Gastrocnemius medialis (tissue), 4 donors: Measurements from ENCODE around the gene UPF1. TPM values are rescaled to one million over a fixed set of nuclear protein-coding genes. Genes with fewer than 3 reads are reported as not detected.

Source experiments
- ATAC-seq, 2 donors: fragments of 150-250 bp; one replicate each; pipeline ENCODE4 v1.9.1; 2016
- DNase-seq, 2 donors: peaks; one replicate each; pipeline ENCODE4 v3.0.0-alpha.2; 2019
- H3K27ac ChIP-seq, 4 donors: fragments of 200-600 bp; sonication (generic); 1 replicate in 1 of 4; 2 replicates in 3 of 4; pipeline ENCODE4 v1.5.1; 2016 to 2018; ENCODE audit warnings: mild to moderate bottlenecking in 2 of 4, moderate library complexity in 1 of 4
- H3K27me3 ChIP-seq, 3 donors: fragments of 200-600 bp; sonication (generic) in 2 of 3; 1 replicate in 1 of 3; 2 replicates in 2 of 3; pipeline versions ENCODE4 v1.5.1 to v1.6.0; 2016 to 2019; ENCODE audit warnings: mild to moderate bottlenecking in 1 of 3, moderate library complexity in 1 of 3
- H3K36me3 ChIP-seq, 2 donors: fragments of 200-600 bp; sonication (generic) in 1 of 2; one replicate each; pipeline ENCODE4 v1.5.1; 2017 to 2018
- H3K4me1 ChIP-seq, 2 donors: fragments of 200-600 bp; sonication (generic) in 1 of 2; one replicate each; pipeline ENCODE4 v1.5.1; 2016 to 2017; ENCODE audit warnings: mild to moderate bottlenecking in 2 of 2
- H3K4me3 ChIP-seq, 4 donors: fragments of 200-600 bp; sonication (generic) in 3 of 4; 1 replicate in 1 of 4; 2 replicates in 3 of 4; pipeline ENCODE4 v1.5.1; 2016 to 2019; ENCODE audit warnings: mild to moderate bottlenecking in 2 of 4
- H3K9me3 ChIP-seq, 3 donors: fragments of 200-600 bp; sonication (generic) in 2 of 3; 1 replicate in 1 of 3; 2 replicates in 2 of 3; pipeline ENCODE4 v1.5.1; 2016 to 2019
- POLR2A ChIP-seq, 2 donors: fragments of 450-650 bp; IDR thresholded peaks; one replicate each; pipeline ENCODE4 v1.6.1; 2017; ENCODE audit warnings: antibody characterized with exemption in 2 of 2, mild to moderate bottlenecking in 2 of 2, moderate library complexity in 2 of 2
- in situ Hi-C, 4 donors: fragments of 200-750 bp; cut with MboI; loops; one replicate each; pipeline versions ENCODE4 v1.15.0 to v1.8.0; 2017; ENCODE audit warnings: low sequenced_read_pairs in 4 of 4
- intact Hi-C: fragments of 100-400 bp; cut with DNase I; formaldehyde crosslinking; loops from one replicate; pipeline ENCODE4 v1.15.1; 2023; ENCODE audit warnings: low total_unique reads
- total RNA-seq, 4 donors: library from RNA; depleted of rRNA; stranded (reverse); fragments of >200 nt; gene quantifications; one replicate each; pipeline versions ENCODE4 v1.1.0 to v1.2.3, GENCODE V29; 2016
- TF ChIP-seq, protein P1 (sequence below), 5 experiments: fragments of 450-650 bp in 3 of 5; fragments of 200-600 bp in 2 of 5; sonication (generic) in 2 of 5; IDR thresholded peaks in 4 of 5; conservative IDR thresholded peaks in 1 of 5; 1 replicate in 4 of 5; 2 replicates in 1 of 5; pipeline ENCODE4 v1.5.1; 2016 to 2019; ENCODE audit warnings: antibody characterized with exemption in 5 of 5, mild to moderate bottlenecking in 3 of 5, moderate library complexity in 3 of 5

Gene UPF1
- total RNA-seq, 4 donors from 2014 or later, result 26.0 to 64.9 (median 46.4) TPM

DNA sequence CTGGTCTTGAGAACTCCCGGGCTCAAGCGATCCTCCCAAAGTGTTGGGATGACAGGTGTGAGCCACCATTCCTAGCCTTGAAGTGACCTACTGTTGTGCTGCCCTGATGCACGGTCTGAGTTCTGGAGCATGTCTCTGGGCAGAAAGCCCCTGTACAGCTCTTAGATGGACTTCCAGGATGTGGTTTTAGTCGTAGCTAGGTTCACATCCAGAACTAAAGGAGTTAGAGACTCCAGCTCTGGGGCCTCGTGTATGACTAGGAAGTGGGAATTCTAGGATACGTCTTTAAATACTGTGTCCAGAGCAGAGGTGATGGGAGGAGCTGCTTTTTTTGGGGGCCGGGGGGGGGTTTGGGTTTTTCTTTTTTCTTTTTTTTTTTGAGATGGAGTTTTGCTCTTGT lies 12.2 kb downstream of the UPF1 start:
- DNase-seq, result no peak
- Histone ChIP-seq H3K27me3 (no peaks in the 10 kb centered on the region), H3K4me3 (no peak overlapping the region), H3K4me1 (peaks cover 62 to 66% of the 10 kb centered on the region in 2 donors), H3K9me3 (no peaks in the 10 kb centered on the region), H3K36me3 (no peaks in the 10 kb centered on the region), H3K27ac (no peak overlapping the region)
- intact Hi-C loops, result no loop called here
- in situ Hi-C loops, result loop anchor here in 3 of 4 donors (10.0 to 25.0 kb wide), 4 partner anchors 249 to 389 kb away; partner anchors contain the start of gene REX1BD (in 1 of the 3)
- ATAC-seq, result no peak
- no peak for TF ChIP-seq POLR2A (IDR thresholded peaks at IDR 0.05)
- TF ChIP-seq, protein P1, sequence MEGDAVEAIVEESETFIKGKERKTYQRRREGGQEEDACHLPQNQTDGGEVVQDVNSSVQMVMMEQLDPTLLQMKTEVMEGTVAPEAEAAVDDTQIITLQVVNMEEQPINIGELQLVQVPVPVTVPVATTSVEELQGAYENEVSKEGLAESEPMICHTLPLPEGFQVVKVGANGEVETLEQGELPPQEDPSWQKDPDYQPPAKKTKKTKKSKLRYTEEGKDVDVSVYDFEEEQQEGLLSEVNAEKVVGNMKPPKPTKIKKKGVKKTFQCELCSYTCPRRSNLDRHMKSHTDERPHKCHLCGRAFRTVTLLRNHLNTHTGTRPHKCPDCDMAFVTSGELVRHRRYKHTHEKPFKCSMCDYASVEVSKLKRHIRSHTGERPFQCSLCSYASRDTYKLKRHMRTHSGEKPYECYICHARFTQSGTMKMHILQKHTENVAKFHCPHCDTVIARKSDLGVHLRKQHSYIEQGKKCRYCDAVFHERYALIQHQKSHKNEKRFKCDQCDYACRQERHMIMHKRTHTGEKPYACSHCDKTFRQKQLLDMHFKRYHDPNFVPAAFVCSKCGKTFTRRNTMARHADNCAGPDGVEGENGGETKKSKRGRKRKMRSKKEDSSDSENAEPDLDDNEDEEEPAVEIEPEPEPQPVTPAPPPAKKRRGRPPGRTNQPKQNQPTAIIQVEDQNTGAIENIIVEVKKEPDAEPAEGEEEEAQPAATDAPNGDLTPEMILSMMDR (IDR thresholded peaks at IDR 0.05 in 4 of 5, conservative IDR thresholded peaks at IDR 0.05 in 1 of 5), result no peak

DNA sequence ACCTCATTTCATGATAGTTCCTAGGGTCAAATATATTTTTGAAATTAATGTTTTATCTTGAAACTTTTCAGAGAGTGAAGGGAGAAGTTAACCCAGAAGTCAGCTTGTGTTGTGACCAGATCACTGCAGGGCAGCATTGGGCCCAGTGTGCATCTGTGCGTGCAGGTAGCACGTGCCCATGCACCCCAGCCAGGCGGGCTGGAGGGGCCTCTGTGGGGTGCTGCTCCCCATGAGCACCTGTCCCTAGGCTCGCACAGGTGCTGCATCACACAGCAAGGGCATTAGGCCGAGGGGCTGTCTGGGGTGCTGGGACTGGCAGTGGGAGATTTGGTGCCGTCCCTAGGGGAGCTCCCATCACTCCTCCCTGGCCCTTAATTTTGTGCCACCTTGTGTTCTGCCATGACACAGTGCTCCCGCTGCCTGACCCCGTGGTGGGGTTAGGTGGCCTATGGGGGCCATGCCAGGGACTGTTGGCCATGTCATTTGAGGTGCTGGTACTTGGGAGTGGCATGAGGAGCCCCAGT lies 13.1 kb downstream of the UPF1 start:
- Histone ChIP-seq H3K4me3 (no peak overlapping the region), H3K36me3 (no peaks in the 10 kb centered on the region), H3K9me3 (no peaks in the 10 kb centered on the region), H3K4me1 (peaks cover 62 to 66% of the 10 kb centered on the region in 2 donors), H3K27ac (no peak overlapping the region), H3K27me3 (no peaks in the 10 kb centered on the region)
- DNase-seq, result no peak
- intact Hi-C loops, result loop anchor here (5.0 kb wide), 2 partner anchors 83 to 393 kb away; no protein-coding TSS in a partner anchor
- in situ Hi-C loops, result loop anchor here in 3 of 4 donors (10.0 to 25.0 kb wide), 4 partner anchors 250 to 390 kb away; partner anchors contain the start of gene REX1BD (in 1 of the 3)
- TF ChIP-seq, protein P1 (IDR thresholded peaks at IDR 0.05 in 4 of 5, conservative IDR thresholded peaks at IDR 0.05 in 1 of 5), result no peak
- no peak for TF ChIP-seq POLR2A (IDR thresholded peaks at IDR 0.05)
- no peak for ATAC-seq

GRCh38 chr19:18845961-18846360 lies 14.2 kb downstream of the UPF1 start:
- in situ Hi-C loops, result loop anchor here in 3 of 4 donors (10.0 to 25.0 kb wide), 4 partner anchors 251 to 391 kb away; partner anchors contain the start of gene REX1BD (in 1 of the 3)

DNA sequence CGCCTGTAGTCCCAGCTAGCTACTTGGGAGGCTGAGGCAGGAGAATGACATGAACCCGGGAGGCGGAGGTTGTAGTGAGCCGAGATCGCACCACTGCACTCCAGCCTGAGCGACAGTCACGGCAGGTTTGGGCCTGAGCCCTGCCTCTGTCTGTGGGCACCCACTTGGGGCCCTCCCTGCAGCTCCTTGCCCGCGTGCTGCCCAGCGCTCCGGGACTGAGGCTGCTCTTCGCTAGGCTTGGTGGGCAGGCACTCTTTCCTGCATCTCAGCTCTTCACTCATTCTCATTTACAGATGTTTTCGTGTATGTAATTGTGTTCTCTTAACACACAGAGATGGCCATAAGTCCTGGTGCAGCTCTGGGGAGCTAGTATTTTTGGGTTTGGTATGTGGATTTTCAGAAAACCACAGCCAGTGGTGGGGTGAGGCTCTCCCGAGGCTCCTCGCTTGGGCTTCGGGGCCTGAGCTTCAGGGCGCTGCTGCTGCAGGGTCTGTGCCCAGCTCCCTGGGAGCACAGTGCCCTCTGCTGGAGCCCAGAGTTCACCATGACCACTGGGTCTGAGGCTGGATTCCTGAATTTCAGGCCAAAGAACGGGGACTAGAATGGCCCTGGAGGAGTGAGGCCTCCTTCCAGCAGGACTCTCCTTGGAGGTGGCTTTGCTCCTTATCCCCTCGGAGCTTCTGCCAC lies 15.2 kb downstream of the UPF1 start:
- in situ Hi-C loops, result loop anchor here in 3 of 4 donors (10.0 to 25.0 kb wide), 4 partner anchors 252 to 392 kb away; partner anchors contain the start of gene REX1BD (in 1 of the 3)
- H3K4me3 ChIP-seq, result no peak overlapping the region
- H3K27ac ChIP-seq, result peak overlapping the region in 3 of 4 donors; percentile 65 to 80 (median 67)
- intact Hi-C loops, result loop anchor here (1.0 to 5.0 kb wide), 3 partner anchors 85 to 395 kb away; no protein-coding TSS in a partner anchor
- H3K4me1 ChIP-seq, result peaks cover 49 to 53% of the 10 kb centered on the region in 2 donors
- ATAC-seq (peak; percentile 59 to 77), DNase-seq (peak; percentile 44 to 67)
- no peaks in the 10 kb centered on the region for H3K9me3 ChIP-seq
- TF ChIP-seq, protein P1 (IDR thresholded peaks at IDR 0.05 in 4 of 5, conservative IDR thresholded peaks at IDR 0.05 in 1 of 5), result peak; percentile 71 to 90 (median 83)
- TF ChIP-seq POLR2A (IDR thresholded peaks at IDR 0.05), result no peak
- peaks cover 0 to 16% of the 10 kb centered on the region in 2 donors for H3K36me3 ChIP-seq
- H3K27me3 ChIP-seq, result no peaks in the 10 kb centered on the region

More at GRCh38 chr19:18845961-18846360, 14.2 kb downstream of the UPF1 start:
- Histone ChIP-seq H3K4me1 (peaks cover 60 to 62% of the 10 kb centered on the region in 2 donors), H3K36me3 (peaks cover 0 to 5% of the 10 kb centered on the region in 2 donors), H3K27ac (no peak overlapping the region), H3K9me3 (no peaks in the 10 kb centered on the region), H3K27me3 (no peaks in the 10 kb centered on the region), H3K4me3 (no peak overlapping the region)
- intact Hi-C loops, result loop anchor here (5.0 kb wide), 2 partner anchors 84 to 394 kb away; no protein-coding TSS in a partner anchor
- DNase-seq (no peak), ATAC-seq (no peak)
- TF ChIP-seq POLR2A (IDR thresholded peaks at IDR 0.05), result no peak
- TF ChIP-seq, protein P1 (IDR thresholded peaks at IDR 0.05 in 4 of 5, conservative IDR thresholded peaks at IDR 0.05 in 1 of 5), result no peak
